Stomach smooth muscle (tissue), 2 donors: ENCODE measurements around the gene KCNK4.

ENCODE experiments used
- H3K27ac ChIP-seq: one replicate; pipeline ENCODE4 v1.7.0; 2013; ENCODE audit warnings: mild to moderate bottlenecking, low read length, inconsistent platforms
- H3K27me3 ChIP-seq, 2 donors: one replicate each; pipeline ENCODE4 v1.7.0; 2013; ENCODE audit warnings: low read length in 2 of 2; ENCODE audit not compliant: insufficient read depth in 2 of 2, control insufficient read depth in 1 of 2
- H3K36me3 ChIP-seq, 2 donors: one replicate each; pipeline ENCODE4 v1.7.0; 2013; ENCODE audit warnings: low read length in 2 of 2; ENCODE audit not compliant: control insufficient read depth in 2 of 2, insufficient read depth in 2 of 2
- H3K4me1 ChIP-seq: one replicate; pipeline ENCODE4 v1.7.0; 2013; ENCODE audit warnings: low read length; ENCODE audit not compliant: control insufficient read depth, insufficient read depth
- H3K4me3 ChIP-seq, 2 donors: one replicate each; pipeline ENCODE4 v1.7.0; 2013; ENCODE audit warnings: low read length in 2 of 2
- H3K9ac ChIP-seq, 2 donors: one replicate each; pipeline ENCODE4 v1.7.0; 2013; ENCODE audit warnings: low read length in 2 of 2, mild to moderate bottlenecking in 1 of 2
- H3K9me3 ChIP-seq, 2 donors: one replicate each; pipeline ENCODE4 v1.7.0; 2013; ENCODE audit warnings: low read length in 2 of 2; ENCODE audit not compliant: control insufficient read depth in 2 of 2
- donor health status: healthy.
- donor health status: Pancreatic carcinoma.

Gene KCNK4

DNA sequence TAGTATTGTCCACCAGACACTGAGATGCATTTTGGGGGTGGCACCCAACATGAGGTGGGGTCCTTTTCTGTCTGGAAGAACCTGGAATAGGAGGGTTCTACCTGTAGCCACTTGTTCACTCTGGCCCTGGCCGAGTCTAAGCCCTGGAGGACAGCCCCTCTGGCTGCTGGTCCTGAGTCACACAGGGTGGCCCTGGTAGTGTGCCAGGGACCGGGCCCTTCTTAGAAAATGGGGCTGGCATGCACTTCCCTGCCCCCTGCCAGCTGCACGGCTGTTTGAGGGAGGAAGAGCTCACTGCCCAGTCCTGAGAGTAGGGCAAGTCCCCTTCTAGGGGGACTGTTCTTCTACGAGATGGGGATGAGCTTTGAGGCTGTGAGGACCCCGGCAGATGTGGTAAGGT lies 37.6 kb upstream of the KCNK4 start:
- peak overlapping the region in 1 of 2 donors; percentile 21 for H3K9ac ChIP-seq
- no peaks in the 10 kb centered on the region for H3K9me3 ChIP-seq
- H3K4me3 ChIP-seq: peak overlapping the region in 1 of 2 donors; percentile 81
- no peak overlapping the region for H3K27ac ChIP-seq
- H3K4me1 ChIP-seq: peaks cover 28% of the 10 kb centered on the region
- no peaks in the 10 kb centered on the region for H3K27me3 ChIP-seq
- H3K36me3 ChIP-seq: peaks cover 11 to 13% of the 10 kb centered on the region in 2 donors

DNA sequence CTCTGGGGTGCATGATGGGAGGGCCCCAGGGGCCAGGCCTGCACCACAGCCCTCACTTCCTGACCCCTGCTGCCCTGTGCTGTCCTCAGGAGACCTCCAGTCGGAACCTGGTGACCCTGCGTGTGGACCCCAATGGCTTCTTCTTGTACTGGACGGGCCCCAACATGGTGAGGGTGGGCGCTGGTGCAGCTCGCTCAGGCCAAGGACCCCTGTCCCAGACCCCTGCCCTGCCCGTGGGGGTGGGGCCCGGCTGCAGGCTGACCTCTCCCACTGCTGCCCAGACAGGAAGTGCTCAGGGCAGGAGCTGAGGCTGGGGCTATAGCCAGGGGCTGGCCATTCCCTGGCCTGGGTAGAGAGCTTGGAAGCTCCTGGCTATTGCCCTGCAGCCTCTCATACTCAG lies 36.8 kb upstream of the KCNK4 start:
- Histone ChIP-seq H3K9ac (no peak overlapping the region), H3K27ac (no peak overlapping the region), H3K4me3 (no peak overlapping the region), H3K27me3 (no peaks in the 10 kb centered on the region), H3K36me3 (peaks cover 14 to 15% of the 10 kb centered on the region in 2 donors), H3K9me3 (no peaks in the 10 kb centered on the region), H3K4me1 (peaks cover 28% of the 10 kb centered on the region)

DNA sequence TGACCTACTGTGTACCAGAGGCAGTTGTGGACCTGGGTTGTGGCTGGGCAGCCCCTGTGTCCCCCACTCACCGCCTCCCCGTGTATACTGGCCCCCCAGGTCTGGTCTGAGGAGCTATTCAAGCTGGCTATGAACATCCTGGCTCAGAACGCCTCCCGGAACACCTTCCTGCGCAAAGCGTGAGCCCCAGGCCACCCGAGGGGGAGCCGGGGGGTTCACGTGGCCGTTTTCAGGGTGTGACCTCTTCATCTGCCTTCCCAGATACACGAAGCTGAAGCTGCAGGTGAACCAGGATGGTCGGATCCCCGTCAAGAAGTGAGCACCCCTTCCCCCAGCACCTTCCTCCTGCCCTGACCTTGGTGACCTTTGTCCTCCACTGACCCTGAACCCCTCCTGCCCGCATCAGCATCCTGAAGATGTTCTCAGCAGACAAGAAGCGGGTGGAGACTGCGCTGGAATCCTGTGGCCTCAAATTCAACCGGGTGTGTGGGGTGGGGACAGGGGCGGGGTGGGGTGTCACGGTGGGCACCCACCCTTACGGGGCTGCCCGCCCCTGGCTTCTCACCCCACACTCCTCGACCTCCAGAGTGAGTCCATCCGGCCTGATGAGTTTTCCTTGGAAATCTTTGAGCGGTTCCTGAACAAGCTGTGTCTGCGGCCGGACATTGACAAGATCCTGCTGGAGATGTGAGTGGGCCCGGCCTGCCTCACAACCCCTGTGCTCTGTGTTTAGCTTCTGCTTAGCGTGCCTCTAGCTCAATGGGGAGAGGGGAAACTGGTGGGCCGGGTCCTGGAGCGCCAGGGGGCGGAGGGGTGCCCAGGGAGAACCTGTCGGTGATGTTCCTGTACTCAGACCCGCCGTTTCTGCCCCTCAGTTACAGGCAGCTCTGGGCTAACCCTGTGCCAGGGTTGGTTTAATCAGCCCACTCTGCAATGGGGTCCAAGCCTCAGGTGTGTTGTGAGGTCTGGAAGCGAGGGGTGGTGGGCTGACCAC lies 35.7 kb upstream of the KCNK4 start:
- Histone ChIP-seq H3K36me3 (peaks cover 14 to 15% of the 10 kb centered on the region in 2 donors), H3K9ac (no peak overlapping the region), H3K9me3 (no peaks in the 10 kb centered on the region), H3K27ac (no peak overlapping the region), H3K27me3 (no peaks in the 10 kb centered on the region), H3K4me1 (peaks cover 28% of the 10 kb centered on the region), H3K4me3 (no peak overlapping the region)

DNA sequence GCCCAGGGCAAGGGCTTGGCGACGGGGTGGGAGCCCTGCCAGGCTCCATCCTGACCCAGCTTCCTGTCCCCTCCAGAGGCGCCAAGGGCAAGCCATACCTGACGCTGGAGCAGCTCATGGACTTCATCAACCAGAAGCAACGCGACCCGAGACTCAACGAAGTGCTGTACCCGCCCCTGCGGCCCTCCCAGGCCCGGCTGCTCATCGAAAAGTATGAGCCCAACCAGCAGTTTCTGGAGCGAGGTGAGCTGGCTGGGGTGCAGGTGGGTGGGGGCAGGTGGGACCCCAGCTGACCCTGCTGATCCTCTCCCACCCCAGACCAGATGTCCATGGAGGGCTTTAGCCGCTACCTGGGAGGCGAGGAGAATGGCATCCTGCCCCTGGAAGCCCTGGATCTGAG lies 34.8 kb upstream of the KCNK4 start:
- no peak overlapping the region for H3K4me3 ChIP-seq
- H3K36me3 ChIP-seq: peaks cover 14 to 17% of the 10 kb centered on the region in 2 donors
- no peaks in the 10 kb centered on the region for H3K27me3 ChIP-seq

DNA sequence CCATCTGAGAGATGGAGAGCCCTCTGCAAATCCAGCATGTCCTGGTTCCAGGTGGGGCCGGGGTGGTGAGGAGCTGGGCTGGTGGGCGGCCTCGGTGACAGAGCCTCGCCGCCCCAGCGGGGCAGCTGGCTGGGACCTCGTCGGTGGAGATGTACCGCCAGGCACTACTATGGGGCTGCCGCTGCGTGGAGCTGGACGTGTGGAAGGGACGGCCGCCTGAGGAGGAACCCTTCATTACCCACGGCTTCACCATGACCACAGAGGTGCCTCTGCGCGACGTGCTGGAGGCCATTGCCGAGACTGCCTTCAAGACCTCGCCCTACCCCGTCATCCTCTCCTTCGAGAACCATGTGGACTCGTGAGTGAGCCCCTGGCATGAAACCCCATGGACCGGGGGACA lies 32.7 kb upstream of the KCNK4 start:
- H3K27me3 ChIP-seq: no peaks in the 10 kb centered on the region
- peaks cover 26 to 27% of the 10 kb centered on the region in 2 donors for H3K36me3 ChIP-seq
- H3K9ac ChIP-seq: no peak overlapping the region
- peaks cover 5% of the 10 kb centered on the region for H3K4me1 ChIP-seq
- H3K9me3 ChIP-seq: no peaks in the 10 kb centered on the region
- no peak overlapping the region for H3K4me3 ChIP-seq
- H3K27ac ChIP-seq: no peak overlapping the region

More for the DNA sequence above, 34.8 kb upstream of the KCNK4 start:
- H3K9ac ChIP-seq: no peak overlapping the region
- H3K9me3 ChIP-seq: no peaks in the 10 kb centered on the region
- H3K4me1 ChIP-seq: peaks cover 21% of the 10 kb centered on the region
- H3K27ac ChIP-seq: no peak overlapping the region

DNA sequence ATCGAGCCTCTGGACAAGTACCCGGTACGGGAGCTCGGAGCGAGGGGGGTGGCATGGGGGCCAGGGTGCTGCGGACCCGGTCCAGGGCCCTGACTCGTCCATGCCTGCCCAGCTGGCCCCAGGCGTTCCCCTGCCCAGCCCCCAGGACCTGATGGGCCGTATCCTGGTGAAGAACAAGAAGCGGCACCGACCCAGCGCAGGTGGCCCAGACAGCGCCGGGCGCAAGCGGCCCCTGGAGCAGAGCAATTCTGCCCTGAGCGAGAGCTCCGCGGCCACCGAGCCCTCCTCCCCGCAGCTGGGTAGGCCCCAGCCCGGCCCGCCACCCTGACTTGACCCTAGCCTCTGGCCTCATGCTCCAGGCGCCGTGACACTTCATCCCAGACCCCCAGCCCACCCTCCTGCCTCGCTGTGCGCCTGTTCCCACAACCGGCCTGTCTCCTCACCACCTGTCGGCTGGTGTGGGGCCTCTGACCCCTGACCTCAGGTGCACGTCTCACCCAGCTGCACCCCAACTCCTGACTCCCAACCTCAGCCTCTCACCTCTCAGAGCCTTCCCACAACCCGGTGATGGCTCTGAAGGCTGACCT lies 32.1 kb upstream of the KCNK4 start:
- Histone ChIP-seq H3K36me3 (peaks cover 26 to 28% of the 10 kb centered on the region in 2 donors), H3K4me1 (no peaks in the 10 kb centered on the region), H3K27me3 (no peaks in the 10 kb centered on the region), H3K9me3 (no peaks in the 10 kb centered on the region), H3K9ac (no peak overlapping the region), H3K4me3 (no peak overlapping the region), H3K27ac (no peak overlapping the region)

DNA sequence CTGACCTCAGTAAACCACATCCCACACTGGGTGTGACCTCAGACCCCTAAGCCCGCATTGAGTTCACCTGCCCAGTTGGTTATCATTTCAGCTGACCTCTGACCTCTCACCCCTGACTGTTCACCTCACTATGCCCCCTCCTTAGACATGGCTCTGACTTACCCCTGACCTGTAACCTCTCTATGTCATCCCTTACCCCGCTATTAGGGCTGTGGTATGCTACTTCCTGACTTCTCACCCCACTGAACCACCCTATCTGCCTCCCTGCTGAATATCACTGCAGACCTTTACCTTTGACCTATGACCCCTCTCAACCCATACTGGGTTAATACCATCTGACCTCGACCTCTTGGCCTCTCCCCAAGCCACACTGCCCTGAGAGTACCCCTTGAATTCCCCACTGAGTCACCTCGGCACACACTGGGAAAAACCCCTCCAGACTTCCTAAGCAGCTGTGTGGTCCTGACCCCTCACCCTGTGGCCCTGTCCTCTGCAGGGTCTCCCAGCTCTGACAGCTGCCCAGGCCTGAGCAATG lies 31.5 kb upstream of the KCNK4 start:
- H3K27ac ChIP-seq: no peak overlapping the region
- no peak overlapping the region for H3K4me3 ChIP-seq
- H3K27me3 ChIP-seq: no peaks in the 10 kb centered on the region
- H3K9me3 ChIP-seq: no peaks in the 10 kb centered on the region
- H3K36me3 ChIP-seq: peaks cover 26 to 32% of the 10 kb centered on the region in 2 donors
- no peak overlapping the region for H3K9ac ChIP-seq
- H3K4me1 ChIP-seq: no peaks in the 10 kb centered on the region

DNA sequence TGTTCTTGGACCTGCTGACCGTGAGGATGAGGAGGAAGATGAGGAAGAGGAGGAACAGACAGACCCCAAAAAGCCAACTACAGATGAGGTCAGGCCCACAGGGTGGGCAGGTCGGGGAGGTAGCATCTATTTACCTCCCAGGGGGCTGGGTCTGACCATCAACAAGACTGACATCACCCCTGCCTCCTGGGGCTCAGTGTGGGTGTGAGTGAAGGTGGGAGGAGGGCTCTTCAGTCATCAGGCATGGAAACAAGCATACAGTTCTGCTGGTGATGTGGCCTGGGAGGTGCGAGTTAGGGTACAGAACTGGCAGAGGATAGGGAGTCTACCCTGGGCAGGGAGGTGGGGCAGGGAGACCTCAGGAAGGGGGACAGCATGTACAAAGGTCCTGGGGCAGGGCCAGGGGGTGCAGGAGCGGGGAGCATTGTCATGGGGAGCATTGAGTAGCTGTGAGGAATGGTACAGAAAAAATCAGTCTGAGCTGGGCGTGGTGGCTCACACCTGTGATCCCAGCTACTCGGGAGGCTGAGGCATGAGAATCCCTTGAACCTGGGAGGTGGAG lies 30.9 kb upstream of the KCNK4 start:
- H3K4me1 ChIP-seq: no peaks in the 10 kb centered on the region
- H3K4me3 ChIP-seq: no peak overlapping the region
- H3K9me3 ChIP-seq: no peaks in the 10 kb centered on the region
- no peaks in the 10 kb centered on the region for H3K27me3 ChIP-seq
- H3K27ac ChIP-seq: no peak overlapping the region
- H3K36me3 ChIP-seq: peaks cover 26 to 31% of the 10 kb centered on the region in 2 donors
- H3K9ac ChIP-seq: no peak overlapping the region

DNA sequence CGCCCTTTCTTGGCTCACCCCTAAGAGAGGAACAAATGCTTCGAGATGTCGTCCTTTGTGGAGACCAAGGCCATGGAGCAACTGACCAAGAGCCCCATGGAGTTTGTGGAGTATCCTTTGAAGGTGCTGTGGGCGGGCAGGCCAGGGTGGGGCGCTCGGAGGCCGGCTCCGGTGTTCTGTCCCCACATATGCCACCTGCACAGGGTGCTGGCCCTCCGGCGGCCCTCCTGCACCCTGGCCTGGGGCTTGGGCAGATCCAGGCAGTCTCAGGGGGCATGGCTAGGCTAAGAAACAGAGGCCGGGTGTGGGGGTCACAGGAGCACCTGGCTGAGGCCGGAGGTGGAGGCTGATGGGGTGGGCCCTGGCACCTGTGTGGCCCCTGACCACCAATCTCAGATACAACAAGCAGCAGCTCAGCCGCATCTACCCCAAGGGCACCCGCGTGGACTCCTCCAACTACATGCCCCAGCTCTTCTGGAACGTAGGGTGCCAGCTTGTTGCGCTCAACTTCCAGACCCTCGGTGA lies 29.5 kb upstream of the KCNK4 start:
- H3K27ac ChIP-seq: no peak overlapping the region
- peaks cover 18 to 33% of the 10 kb centered on the region in 2 donors for H3K36me3 ChIP-seq
- no peak overlapping the region for H3K9ac ChIP-seq
- H3K27me3 ChIP-seq: no peaks in the 10 kb centered on the region
- H3K4me1 ChIP-seq: no peaks in the 10 kb centered on the region
- no peak overlapping the region for H3K4me3 ChIP-seq
- no peaks in the 10 kb centered on the region for H3K9me3 ChIP-seq

DNA sequence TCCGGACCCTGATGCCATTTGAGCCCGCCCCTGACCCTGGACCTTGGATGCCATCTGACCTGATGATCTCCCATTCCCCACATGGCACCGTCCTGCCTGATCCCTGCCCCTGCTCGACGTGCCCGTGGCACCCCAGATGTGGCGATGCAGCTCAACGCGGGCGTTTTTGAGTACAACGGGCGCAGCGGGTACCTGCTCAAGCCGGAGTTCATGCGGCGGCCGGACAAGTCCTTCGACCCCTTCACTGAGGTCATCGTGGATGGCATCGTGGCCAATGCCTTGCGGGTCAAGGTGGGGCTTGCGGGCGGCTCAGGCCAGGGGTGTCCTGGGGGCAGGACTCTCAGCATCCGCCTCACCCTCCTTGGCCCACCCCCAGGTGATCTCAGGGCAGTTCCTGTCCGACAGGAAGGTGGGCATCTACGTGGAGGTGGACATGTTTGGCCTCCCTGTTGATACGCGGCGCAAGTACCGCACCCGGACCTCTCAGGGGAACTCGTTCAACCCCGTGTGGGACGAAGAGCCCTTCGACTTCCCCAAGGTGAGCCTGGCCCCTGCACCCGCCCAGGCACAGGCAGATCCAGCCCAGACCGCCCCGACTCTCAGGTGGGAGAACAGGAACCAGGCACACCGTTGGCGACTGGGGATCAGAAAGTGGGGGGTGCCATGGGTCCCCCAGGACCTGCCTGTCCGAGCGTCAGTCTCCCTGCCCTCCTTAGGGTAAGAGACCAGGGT lies 28.7 kb upstream of the KCNK4 start:
- Histone ChIP-seq H3K9ac (no peak overlapping the region), H3K27me3 (no peaks in the 10 kb centered on the region), H3K9me3 (no peaks in the 10 kb centered on the region), H3K4me1 (no peaks in the 10 kb centered on the region), H3K4me3 (no peak overlapping the region), H3K36me3 (peaks cover 17 to 32% of the 10 kb centered on the region in 2 donors), H3K27ac (no peak overlapping the region)
